HepG2 (cell line): ENCODE results near the gene TMEM39A. TPM values are rescaled to one million over a fixed set of nuclear protein-coding genes. Genes with fewer than 3 reads are reported as not detected.

Experiments used
- ATF7-NPFF ChIP-seq: sonication (generic); formaldehyde crosslinking; IDR thresholded peaks from 2 replicates; pipeline ENCODE4 v1.8.1; 2023; ENCODE audit warnings: mild to moderate bottlenecking, low read depth, missing genetic modification reagents, moderate library complexity
- HMGA1 ChIP-seq: sonication (generic); formaldehyde crosslinking; conservative IDR thresholded peaks from 2 replicates; pipeline ENCODE4 v1.4.0; 2020; ENCODE audit warnings: missing genetic modification reagents
- LCORL ChIP-seq, 2 experiments: fragments of 450-650 bp in 1 of 2; sonication (generic) in 1 of 2; formaldehyde crosslinking in 1 of 2; IDR thresholded peaks; 2 replicates each; pipeline versions ENCODE4 v1.5.0 to v1.6.1; 2017 to 2020; ENCODE audit warnings: antibody characterized with exemption in 1 of 2, missing genetic modification reagents in 1 of 2
- MEIS1 ChIP-seq: sonication (generic); formaldehyde crosslinking; IDR thresholded peaks from 2 replicates; pipeline ENCODE4 v1.9.0; 2021; ENCODE audit warnings: mild to moderate bottlenecking, missing genetic modification reagents, moderate library complexity, borderline replicate concordance
- PAX8 ChIP-seq: sonication (generic); formaldehyde crosslinking; IDR thresholded peaks from 2 replicates; pipeline ENCODE4 v1.8.0; 2022; ENCODE audit warnings: mild to moderate bottlenecking, missing genetic modification reagents, borderline replicate concordance
- POLR2AphosphoS5 ChIP-seq: IDR thresholded peaks from 2 replicates; pipeline ENCODE4 v1.6.1; 2012; ENCODE audit warnings: low read depth, low read length
- PTBP1 ChIP-seq: fragments of 200-400 bp; formaldehyde crosslinking; IDR thresholded peaks from 2 replicates; pipeline ENCODE4 v1.6.1; 2018; ENCODE audit warnings: low read length, low read depth; ENCODE audit not compliant: poor library complexity, severe bottlenecking
- SALL2 ChIP-seq: sonication (generic); formaldehyde crosslinking; IDR thresholded peaks from 2 replicates; pipeline ENCODE4 v1.8.1; 2023; ENCODE audit warnings: mild to moderate bottlenecking, missing genetic modification reagents, inconsistent platforms
- SOX6 ChIP-seq, 2 experiments: fragments of 450-650 bp in 1 of 2; sonication (generic) in 1 of 2; formaldehyde crosslinking in 1 of 2; IDR thresholded peaks; 2 replicates each; pipeline versions ENCODE4 v1.4.0 to v1.6.1; 2017 to 2020; ENCODE audit warnings: antibody characterized with exemption in 1 of 2, mild to moderate bottlenecking in 1 of 2, missing genetic modification reagents in 1 of 2
- ZBTB7A ChIP-seq: sonication (generic); formaldehyde crosslinking; IDR thresholded peaks from 2 replicates; pipeline ENCODE4 v1.8.0; 2022; ENCODE audit warnings: mild to moderate bottlenecking, missing genetic modification reagents
- ZNF234 ChIP-seq: sonication (generic); formaldehyde crosslinking; conservative IDR thresholded peaks from 2 replicates; pipeline ENCODE4 v1.5.1; 2020; ENCODE audit warnings: mild to moderate bottlenecking, missing genetic modification reagents
- ZNF451 ChIP-seq: sonication (generic); formaldehyde crosslinking; IDR thresholded peaks from 2 replicates; pipeline ENCODE4 v1.5.0; 2020; ENCODE audit warnings: mild to moderate bottlenecking, missing genetic modification reagents
- ZNF713 ChIP-seq: sonication (generic); formaldehyde crosslinking; IDR thresholded peaks from 2 replicates; pipeline ENCODE4 v1.4.0; 2020; ENCODE audit warnings: mild to moderate bottlenecking, missing genetic modification reagents
- ZNF747 ChIP-seq: sonication (generic); formaldehyde crosslinking; IDR thresholded peaks from 2 replicates; pipeline ENCODE4 v1.8.1; 2023; ENCODE audit warnings: missing genetic modification reagents, mild to moderate bottlenecking, borderline replicate concordance
- ZNF777 ChIP-seq: sonication (generic); formaldehyde crosslinking; IDR thresholded peaks from 2 replicates; pipeline ENCODE4 v1.4.0; 2020; ENCODE audit warnings: missing genetic modification reagents
- polyA plus RNA-seq, 8 experiments: library from polyadenylated mRNA; depleted of rRNA in 3 of 8; stranded (reverse) in 7 of 8; unstranded in 1 of 8; fragments of >200 nt; fragmentation: Illumina TruSeq in 4 of 8; extraction: Trizol in 4 of 8; gene quantifications; 2 replicates each; pipeline versions ENCODE4 v1.2.1 to v1.2.3, GENCODE V29; 2011 to 2016; ENCODE audit warnings: low read depth in 4 of 8, missing spikeins in 1 of 8, mixed read lengths in 1 of 8; ENCODE audit not compliant: insufficient read depth in 1 of 8
- total RNA-seq, 5 experiments: library from RNA; depleted of rRNA; stranded (reverse); fragments of >200 nt; fragmentation: Illumina TruSeq; extraction: Trizol; gene quantifications; 2 replicates each; pipeline ENCODE4 v1.2.3, GENCODE V29; 2016; ENCODE audit warnings: low read depth in 1 of 5
- TF ChIP-seq, protein P1 (sequence below): IDR thresholded peaks from 2 replicates; pipeline ENCODE4 v1.6.1; 2016; ENCODE audit warnings: missing compliant biosample characterization, missing genetic modification reagents, borderline replicate concordance
- TF ChIP-seq, protein P2 (sequence below): sonication (generic); formaldehyde crosslinking; IDR thresholded peaks from 2 replicates; pipeline ENCODE4 v1.5.0; 2020; ENCODE audit warnings: missing genetic modification reagents
- TF ChIP-seq, protein P3 (sequence below): sonication (generic); formaldehyde crosslinking; IDR thresholded peaks from 2 replicates; pipeline ENCODE4 v1.4.0; 2020; ENCODE audit warnings: low read depth, mild to moderate bottlenecking, missing genetic modification reagents
- TF ChIP-seq, protein P4 (sequence below): sonication (generic); formaldehyde crosslinking; IDR thresholded peaks from 2 replicates; pipeline ENCODE4 v1.9.0; 2021; ENCODE audit warnings: missing genetic modification reagents, mild to moderate bottlenecking, borderline replicate concordance
- TF ChIP-seq, protein P5 (sequence below): sonication (generic); formaldehyde crosslinking; IDR thresholded peaks from 2 replicates; pipeline ENCODE4 v1.8.0; 2022; ENCODE audit warnings: missing genetic modification reagents, mild to moderate bottlenecking, borderline replicate concordance

Gene TMEM39A
- total and polyA plus RNA-seq, 2 of the 13 experiments (the other 11 are each of a cell fraction or from before 2014, with no cell fraction given): 55.8 to 64.9 TPM

DNA sequence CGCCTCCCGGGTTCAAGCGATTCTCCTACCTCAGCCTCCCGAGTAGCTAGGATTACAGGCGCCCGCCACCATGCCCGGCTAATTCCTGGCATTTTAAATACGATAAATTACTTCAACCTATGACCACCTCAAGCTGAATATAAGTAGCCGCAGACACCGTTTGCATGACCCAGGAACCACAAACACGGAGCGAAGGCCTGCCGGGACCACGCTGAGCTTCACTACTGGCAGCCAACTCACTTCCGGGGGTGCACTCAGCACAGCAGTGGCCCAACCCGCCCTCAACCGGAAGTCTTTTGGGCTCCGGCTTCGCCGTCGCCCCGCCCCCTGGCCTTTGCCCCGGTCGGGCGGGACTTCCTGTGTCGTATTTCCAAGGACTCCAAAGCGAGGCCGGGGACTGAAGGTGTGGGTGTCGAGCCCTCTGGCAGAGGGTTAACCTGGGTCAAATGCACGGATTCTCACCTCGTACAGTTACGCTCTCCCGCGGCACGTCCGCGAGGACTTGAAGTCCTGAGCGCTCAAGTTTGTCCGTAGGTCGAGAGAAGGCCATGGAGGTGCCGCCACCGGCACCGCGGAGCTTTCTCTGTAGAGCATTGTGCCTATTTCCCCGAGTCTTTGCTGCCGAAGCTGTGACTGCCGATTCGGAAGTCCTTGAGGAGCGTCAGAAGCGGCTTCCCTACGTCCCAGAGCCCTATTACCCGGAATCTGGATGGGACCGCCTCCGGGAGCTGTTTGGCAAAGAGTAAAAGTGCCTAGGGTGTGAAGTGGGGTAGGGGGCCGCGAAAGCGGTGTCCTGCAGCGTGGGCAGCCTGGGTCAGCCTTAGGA lies 35.0 kb upstream of the TMEM39A start, which contains the start of gene TIMMDC1 (continued):
- no peak for TF ChIP-seq LCORL (IDR thresholded peaks at IDR 0.05)
- peak; percentile 24; the same call in 1 of the 2 replicates for TF ChIP-seq LCORL (CRISPR knock-in tag; IDR thresholded peaks at IDR 0.05)
- no peak for TF ChIP-seq ZBTB7A (CRISPR knock-in tag)
- TF ChIP-seq PAX8: peak; percentile 65; the same call in 1 of the 2 replicates
- TF ChIP-seq ZNF451 (CRISPR knock-in tag): peak; percentile 68; the same call in 1 of the 2 replicates
- no peak for TF ChIP-seq PTBP1
- 0 out of 2 replicates have a peak, but pooled peaks have one; percentile 72 for TF ChIP-seq SALL2 (CRISPR knock-in tag)
- TF ChIP-seq HMGA1: no peak
- TF ChIP-seq ZNF713 (CRISPR knock-in tag): no peak
- TF ChIP-seq MEIS1: no peak; the same call in 1 of the 2 replicates
- TF ChIP-seq POLR2AphosphoS5: peak; percentile 97
- TF ChIP-seq ZNF777 (CRISPR knock-in tag): no peak
- 0 out of 2 replicates have a peak, but pooled peaks have one; percentile 41 for TF ChIP-seq ATF7-NPFF
- TF ChIP-seq, protein P1, sequence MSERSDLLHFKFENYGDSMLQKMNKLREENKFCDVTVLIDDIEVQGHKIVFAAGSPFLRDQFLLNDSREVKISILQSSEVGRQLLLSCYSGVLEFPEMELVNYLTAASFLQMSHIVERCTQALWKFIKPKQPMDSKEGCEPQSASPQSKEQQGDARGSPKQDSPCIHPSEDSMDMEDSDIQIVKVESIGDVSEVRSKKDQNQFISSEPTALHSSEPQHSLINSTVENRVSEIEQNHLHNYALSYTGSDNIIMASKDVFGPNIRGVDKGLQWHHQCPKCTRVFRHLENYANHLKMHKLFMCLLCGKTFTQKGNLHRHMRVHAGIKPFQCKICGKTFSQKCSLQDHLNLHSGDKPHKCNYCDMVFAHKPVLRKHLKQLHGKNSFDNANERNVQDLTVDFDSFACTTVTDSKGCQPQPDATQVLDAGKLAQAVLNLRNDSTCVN: no peak; the same call in none of the 2 replicates
- TF ChIP-seq SOX6 (IDR thresholded peaks at IDR 0.05): no peak
- TF ChIP-seq SOX6 (CRISPR knock-in tag; IDR thresholded peaks at IDR 0.05): peak; percentile 62
- TF ChIP-seq, protein P2, sequence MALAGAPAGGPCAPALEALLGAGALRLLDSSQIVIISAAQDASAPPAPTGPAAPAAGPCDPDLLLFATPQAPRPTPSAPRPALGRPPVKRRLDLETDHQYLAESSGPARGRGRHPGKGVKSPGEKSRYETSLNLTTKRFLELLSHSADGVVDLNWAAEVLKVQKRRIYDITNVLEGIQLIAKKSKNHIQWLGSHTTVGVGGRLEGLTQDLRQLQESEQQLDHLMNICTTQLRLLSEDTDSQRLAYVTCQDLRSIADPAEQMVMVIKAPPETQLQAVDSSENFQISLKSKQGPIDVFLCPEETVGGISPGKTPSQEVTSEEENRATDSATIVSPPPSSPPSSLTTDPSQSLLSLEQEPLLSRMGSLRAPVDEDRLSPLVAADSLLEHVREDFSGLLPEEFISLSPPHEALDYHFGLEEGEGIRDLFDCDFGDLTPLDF (CRISPR knock-in tag): no peak; the same call in 1 of the 2 replicates
- TF ChIP-seq ZNF234: no peak
- TF ChIP-seq, protein P3, sequence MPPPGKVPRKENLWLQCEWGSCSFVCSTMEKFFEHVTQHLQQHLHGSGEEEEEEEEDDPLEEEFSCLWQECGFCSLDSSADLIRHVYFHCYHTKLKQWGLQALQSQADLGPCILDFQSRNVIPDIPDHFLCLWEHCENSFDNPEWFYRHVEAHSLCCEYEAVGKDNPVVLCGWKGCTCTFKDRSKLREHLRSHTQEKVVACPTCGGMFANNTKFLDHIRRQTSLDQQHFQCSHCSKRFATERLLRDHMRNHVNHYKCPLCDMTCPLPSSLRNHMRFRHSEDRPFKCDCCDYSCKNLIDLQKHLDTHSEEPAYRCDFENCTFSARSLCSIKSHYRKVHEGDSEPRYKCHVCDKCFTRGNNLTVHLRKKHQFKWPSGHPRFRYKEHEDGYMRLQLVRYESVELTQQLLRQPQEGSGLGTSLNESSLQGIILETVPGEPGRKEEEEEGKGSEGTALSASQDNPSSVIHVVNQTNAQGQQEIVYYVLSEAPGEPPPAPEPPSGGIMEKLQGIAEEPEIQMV: peak; percentile 62; the same call in 1 of the 2 replicates
- TF ChIP-seq ZNF747: peak; percentile 82
- TF ChIP-seq, protein P4, sequence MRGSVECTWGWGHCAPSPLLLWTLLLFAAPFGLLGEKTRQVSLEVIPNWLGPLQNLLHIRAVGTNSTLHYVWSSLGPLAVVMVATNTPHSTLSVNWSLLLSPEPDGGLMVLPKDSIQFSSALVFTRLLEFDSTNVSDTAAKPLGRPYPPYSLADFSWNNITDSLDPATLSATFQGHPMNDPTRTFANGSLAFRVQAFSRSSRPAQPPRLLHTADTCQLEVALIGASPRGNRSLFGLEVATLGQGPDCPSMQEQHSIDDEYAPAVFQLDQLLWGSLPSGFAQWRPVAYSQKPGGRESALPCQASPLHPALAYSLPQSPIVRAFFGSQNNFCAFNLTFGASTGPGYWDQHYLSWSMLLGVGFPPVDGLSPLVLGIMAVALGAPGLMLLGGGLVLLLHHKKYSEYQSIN: no peak
- TF ChIP-seq, protein P5, sequence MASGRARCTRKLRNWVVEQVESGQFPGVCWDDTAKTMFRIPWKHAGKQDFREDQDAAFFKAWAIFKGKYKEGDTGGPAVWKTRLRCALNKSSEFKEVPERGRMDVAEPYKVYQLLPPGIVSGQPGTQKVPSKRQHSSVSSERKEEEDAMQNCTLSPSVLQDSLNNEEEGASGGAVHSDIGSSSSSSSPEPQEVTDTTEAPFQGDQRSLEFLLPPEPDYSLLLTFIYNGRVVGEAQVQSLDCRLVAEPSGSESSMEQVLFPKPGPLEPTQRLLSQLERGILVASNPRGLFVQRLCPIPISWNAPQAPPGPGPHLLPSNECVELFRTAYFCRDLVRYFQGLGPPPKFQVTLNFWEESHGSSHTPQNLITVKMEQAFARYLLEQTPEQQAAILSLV (CRISPR knock-in tag): peak; percentile 74; the same call in 1 of the 2 replicates
